ENCODE results near the gene ZFYVE16. TPM values are rescaled to one million over a fixed set of nuclear protein-coding genes. Genes with fewer than 3 reads are reported as not detected.

The ZFYVE16 gene
- total RNA-seq, 1 donor from 2014 or later = 80.5 TPM

- Mint-ChIP-seq H3K4me1 (ENCODE audit: unreplicated experiment) (peaks cover 6% of the 10 kb centered on the region), H3K27me3 (ENCODE audit: unreplicated experiment) (peaks cover 2% of the 10 kb centered on the region), H3K9me3 (ENCODE audit: unreplicated experiment) (no peaks in the 10 kb centered on the region), H3K36me3 (ENCODE audit: low read depth, unreplicated experiment) (peaks cover 7% of the 10 kb centered on the region), H3K27ac (ENCODE audit: unreplicated experiment) (no peak overlapping the region), H3K4me3 (ENCODE audit: unreplicated experiment) (no peak overlapping the region)
- TF ChIP-seq CTCF (IDR thresholded peaks at IDR 0.05; ENCODE audit: unreplicated experiment) = no peak
- DNase-seq (ENCODE audit: low spot score) = no peak
Measured at GRCh38 chr5:80403782-80404181, 4.1 kb upstream of the ZFYVE16 start.

- Mint-ChIP-seq H3K27me3 (ENCODE audit: unreplicated experiment) (peaks cover 3% of the 10 kb centered on the region), H3K4me3 (ENCODE audit: unreplicated experiment) (peak overlapping the region; percentile 96), H3K4me1 (ENCODE audit: unreplicated experiment) (peaks cover 12% of the 10 kb centered on the region), H3K9me3 (ENCODE audit: unreplicated experiment) (no peaks in the 10 kb centered on the region), H3K36me3 (ENCODE audit: low read depth, unreplicated experiment) (peaks cover 9% of the 10 kb centered on the region), H3K27ac (ENCODE audit: unreplicated experiment) (peak overlapping the region; percentile 99)
- no peak for TF ChIP-seq CTCF (IDR thresholded peaks at IDR 0.05; ENCODE audit: unreplicated experiment)
- DNase-seq (ENCODE audit: low spot score) = peak; percentile 9
Measured at GRCh38 chr5:80406980-80407734, 707 bp upstream of the ZFYVE16 start.

GRCh38 chr5:80408484-80409366 is 861 bp downstream of the ZFYVE16 start:
- DNase-seq (ENCODE audit: low spot score) = peak; percentile 67
- Mint-ChIP-seq H3K36me3 (ENCODE audit: low read depth, unreplicated experiment) (peaks cover 13% of the 10 kb centered on the region), H3K9me3 (ENCODE audit: unreplicated experiment) (no peaks in the 10 kb centered on the region), H3K27me3 (ENCODE audit: unreplicated experiment) (peaks cover 3% of the 10 kb centered on the region), H3K4me1 (ENCODE audit: unreplicated experiment) (peaks cover 12% of the 10 kb centered on the region), H3K27ac (ENCODE audit: unreplicated experiment) (peak overlapping the region; percentile 84), H3K4me3 (ENCODE audit: unreplicated experiment) (peak overlapping the region; percentile 95)
- no peak for TF ChIP-seq CTCF (IDR thresholded peaks at IDR 0.05; ENCODE audit: unreplicated experiment)

- H3K4me3 Mint-ChIP-seq (ENCODE audit: unreplicated experiment) = peak overlapping the region; percentile 95
- peak overlapping the region; percentile 7 for H3K27ac Mint-ChIP-seq (ENCODE audit: unreplicated experiment)
Measured at GRCh38 chr5:80409367-80409966, 1.6 kb downstream of the ZFYVE16 start.

More at GRCh38 chr5:80409367-80409966, 1.6 kb downstream of the ZFYVE16 start:
- DNase-seq (ENCODE audit: low spot score) = no peak
- Mint-ChIP-seq H3K27me3 (ENCODE audit: unreplicated experiment) (peaks cover 3% of the 10 kb centered on the region), H3K4me1 (ENCODE audit: unreplicated experiment) (peaks cover 15% of the 10 kb centered on the region), H3K36me3 (ENCODE audit: low read depth, unreplicated experiment) (peaks cover 13% of the 10 kb centered on the region), H3K9me3 (ENCODE audit: unreplicated experiment) (no peaks in the 10 kb centered on the region)
- TF ChIP-seq CTCF (IDR thresholded peaks at IDR 0.05; ENCODE audit: unreplicated experiment) = no peak

Data from endothelial cell (in vitro differentiated cells).